H1 (cell line): ENCODE measurements around the gene RNF31. TPM values are rescaled to one million over a fixed set of nuclear protein-coding genes. Genes with fewer than 3 reads are reported as not detected.

Experiments used
- CTCF ChIA-PET: fragments of 300-600 bp; sonication (Branson Sonifier 250); formaldehyde crosslinking; loops from one replicate; lab custom pipeline; 2021; ENCODE audit not compliant: partially characterized antibody; lab: Charles Lee
- POLR2A ChIA-PET: fragments of 300-600 bp; sonication (Branson Sonifier 250); formaldehyde crosslinking; loops from one replicate; lab custom pipeline; 2021; ENCODE audit warnings: inconsistent platforms; ENCODE audit not compliant: partially characterized antibody; lab: Charles Lee
- DNase-seq, 2 experiments: peaks; one replicate each; pipeline versions ENCODE4 v3.0.0 to v3.0.0-alpha.2; 2010 to 2022; ENCODE audit warnings: low spot score in 2 of 2, low read depth in 1 of 2, mixed read lengths in 1 of 2
- FAIRE-seq: peaks from 2 replicates; lab custom pipeline; 2011; peaks lifted over from hg19 to GRCh38; lab: Jason Lieb, UNC
- H2AFZ ChIP-seq: 2 replicates; pipeline ENCODE4 v1.8.1; 2012; ENCODE audit warnings: low read length, inconsistent platforms
- H2AK5ac ChIP-seq: 2 replicates; pipeline ENCODE4 v1.6.1; 2013; ENCODE audit warnings: low read depth, low read length
- H2BK120ac ChIP-seq: replicated peaks from 2 replicates; pipeline ENCODE3; 2013; ENCODE audit warnings: low read depth, low read length, inconsistent platforms
- H2BK12ac ChIP-seq: 2 replicates; pipeline ENCODE4 v1.6.1; 2013; ENCODE audit warnings: low read depth, low read length
- H2BK15ac ChIP-seq: 2 replicates; pipeline ENCODE4 v1.6.1; 2013; ENCODE audit warnings: low read length
- H2BK20ac ChIP-seq: 2 replicates; pipeline ENCODE4 v1.6.1; 2013; ENCODE audit warnings: low read length
- H2BK5ac ChIP-seq: 2 replicates; pipeline ENCODE4 v1.6.1; 2013; ENCODE audit warnings: low read depth, low read length
- H3K14ac ChIP-seq: 2 replicates; pipeline ENCODE4 v1.6.1; 2013; ENCODE audit warnings: inconsistent platforms; ENCODE audit not compliant: insufficient read length
- H3K18ac ChIP-seq: 2 replicates; pipeline ENCODE4 v1.6.1; 2013; ENCODE audit warnings: low read length; ENCODE audit errors: extremely low read depth
- H3K23ac ChIP-seq: 2 replicates; pipeline ENCODE4 v1.6.1; 2013; ENCODE audit warnings: inconsistent platforms; ENCODE audit not compliant: insufficient read length
- H3K23me2 ChIP-seq: 2 replicates; pipeline ENCODE4 v1.6.1; 2013; ENCODE audit warnings: low read depth, low read length
- H3K27ac ChIP-seq: 2 replicates; pipeline ENCODE4 v1.6.1; 2011; ENCODE audit warnings: low read depth, low read length, inconsistent platforms
- H3K27me3 ChIP-seq, 4 experiments: replicated peaks in 1 of 4; 1 replicate in 1 of 4; 2 replicates in 3 of 4; pipeline versions ENCODE4 v1.6.1 to v1.8.1; 2011 to 2013; ENCODE audit warnings: low read length in 3 of 4, mild to moderate bottlenecking in 3 of 4, inconsistent platforms in 2 of 4, mixed read lengths in 2 of 4, moderate library complexity in 1 of 4; ENCODE audit not compliant: control insufficient read depth in 3 of 4, insufficient read depth in 3 of 4; ENCODE audit errors: extremely low read depth in 1 of 4
- H3K36me3 ChIP-seq, 4 experiments: 2 replicates each; pipeline versions ENCODE4 v1.6.1 to v1.8.1; 2011 to 2013; ENCODE audit warnings: mild to moderate bottlenecking in 4 of 4, low read length in 3 of 4, moderate library complexity in 2 of 4, control low read depth in 1 of 4, inconsistent platforms in 1 of 4; ENCODE audit not compliant: insufficient read depth in 4 of 4, control insufficient read depth in 2 of 4
- H3K4ac ChIP-seq: replicated peaks from 2 replicates; pipeline ENCODE3; 2013; ENCODE audit warnings: low read length, low read depth, mixed read lengths, inconsistent platforms; ENCODE audit not compliant: insufficient read length
- H3K4me1 ChIP-seq, 4 experiments: replicated peaks in 1 of 4; 1 replicate in 1 of 4; 2 replicates in 3 of 4; pipeline versions ENCODE4 v1.6.1 to v1.8.1; 2011 to 2013; ENCODE audit warnings: low read length in 3 of 4, inconsistent platforms in 2 of 4, mixed read lengths in 1 of 4; ENCODE audit not compliant: insufficient read depth in 4 of 4, control insufficient read depth in 3 of 4
- H3K4me2 ChIP-seq, 2 experiments: 2 replicates each; pipeline versions ENCODE4 v1.6.1 to v1.8.1; 2011 to 2013; ENCODE audit warnings: low read depth in 2 of 2, low read length in 2 of 2, control low read depth in 1 of 2, inconsistent platforms in 1 of 2, mild to moderate bottlenecking in 1 of 2; ENCODE audit not compliant: insufficient read depth in 1 of 2
- H3K4me3 ChIP-seq, 4 experiments: fragments of 200-600, 300-600 bp in 1 of 4; sonication (generic), shearing (Covaris generic), sonication (Bioruptor Twin) in 1 of 4; 2 replicates each; pipeline versions ENCODE4 v1.5.1 to v1.8.1; 2011 to 2016; ENCODE audit warnings: low read length in 4 of 4, low read depth in 3 of 4, control low read depth in 2 of 4, inconsistent platforms in 2 of 4, mild to moderate bottlenecking in 2 of 4, mixed read lengths in 1 of 4, moderate library complexity in 1 of 4; ENCODE audit not compliant: insufficient read depth in 2 of 4; ENCODE audit errors: extremely low read depth in 1 of 4
- H3K56ac ChIP-seq: replicated peaks from 2 replicates; pipeline ENCODE3; 2013; ENCODE audit warnings: low read depth, mild to moderate bottlenecking, mixed read lengths, low read length, inconsistent platforms; ENCODE audit not compliant: insufficient read length
- H3K79me1 ChIP-seq: 2 replicates; pipeline ENCODE4 v1.6.1; 2013; ENCODE audit warnings: low read depth, low read length, control low read depth
- H3K79me2 ChIP-seq, 2 experiments: 2 replicates each; pipeline versions ENCODE4 v1.6.1 to v1.8.1; 2012 to 2013; ENCODE audit warnings: low read length in 2 of 2, mild to moderate bottlenecking in 2 of 2, inconsistent platforms in 1 of 2; ENCODE audit not compliant: insufficient read depth in 2 of 2, control insufficient read depth in 1 of 2
- H3K9ac ChIP-seq, 4 experiments: replicated peaks in 1 of 4; 1 replicate in 1 of 4; 2 replicates in 3 of 4; pipeline versions ENCODE4 v1.6.1 to v1.8.1; 2011 to 2013; ENCODE audit warnings: low read depth in 3 of 4, low read length in 3 of 4, control low read depth in 2 of 4, mild to moderate bottlenecking in 2 of 4, moderate library complexity in 2 of 4, inconsistent platforms in 1 of 4; ENCODE audit errors: extremely low read depth in 1 of 4
- H3K9me3 ChIP-seq, 2 experiments: 2 replicates each; pipeline versions ENCODE4 v1.6.1 to v1.8.1; 2012 to 2013; ENCODE audit warnings: mild to moderate bottlenecking in 2 of 2, moderate library complexity in 2 of 2, control low read depth in 1 of 2, inconsistent platforms in 1 of 2, low read depth in 1 of 2, low read length in 1 of 2, mixed read lengths in 1 of 2; ENCODE audit not compliant: insufficient read depth in 2 of 2
- H4K20me1 ChIP-seq, 2 experiments: replicated peaks in 1 of 2; 2 replicates each; pipeline versions ENCODE3 to v1.8.1; 2011 to 2013; ENCODE audit warnings: inconsistent platforms in 2 of 2, low read length in 2 of 2, mild to moderate bottlenecking in 1 of 2; ENCODE audit not compliant: insufficient read depth in 2 of 2, control insufficient read depth in 1 of 2
- H4K5ac ChIP-seq: 2 replicates; pipeline ENCODE4 v1.6.1; 2013; ENCODE audit warnings: low read length, low read depth, mixed read lengths, inconsistent platforms; ENCODE audit not compliant: insufficient read length
- H4K8ac ChIP-seq: 2 replicates; pipeline ENCODE4 v1.8.0; 2013; ENCODE audit warnings: mild to moderate bottlenecking, moderate library complexity, low read length, inconsistent platforms; ENCODE audit not compliant: insufficient read depth; ENCODE audit errors: extremely low read depth
- H4K91ac ChIP-seq: replicated peaks from 2 replicates; pipeline ENCODE3; 2013; ENCODE audit warnings: low read length, mixed read lengths, inconsistent platforms; ENCODE audit not compliant: insufficient read length
- ATF2 ChIP-seq: IDR thresholded peaks from 2 replicates; pipeline ENCODE4 v1.6.1; 2012; ENCODE audit warnings: low read length, inconsistent platforms
- CREB1 ChIP-seq: IDR thresholded peaks from 2 replicates; pipeline ENCODE4 v1.6.1; 2012; ENCODE audit warnings: inconsistent platforms
- HDAC6 ChIP-seq: IDR thresholded peaks from one replicate; pipeline ENCODE4 v1.7.1; 2012; ENCODE audit warnings: low read depth, mild to moderate bottlenecking, inconsistent platforms, low read length, moderate library complexity
- POLR2A ChIP-seq, 2 experiments: IDR thresholded peaks; 1 replicate in 1 of 2; 2 replicates in 1 of 2; pipeline ENCODE4 v1.6.1; 2011; ENCODE audit warnings: low read depth in 2 of 2, low read length in 2 of 2, mild to moderate bottlenecking in 2 of 2; ENCODE audit errors: control extremely low read depth in 1 of 2
- RBBP5 ChIP-seq: IDR thresholded peaks from 2 replicates; pipeline ENCODE4 v1.7.1; 2012; ENCODE audit warnings: low read depth, mild to moderate bottlenecking, inconsistent platforms, low read length, moderate library complexity, borderline replicate concordance
- SIRT6 ChIP-seq: IDR thresholded peaks from one replicate; pipeline ENCODE4 v1.7.1; 2012; ENCODE audit warnings: low read length, inconsistent platforms
- TAF1 ChIP-seq: IDR thresholded peaks from 2 replicates; pipeline ENCODE4 v1.6.1; 2011; ENCODE audit warnings: mild to moderate bottlenecking, low read depth, low read length
- ZNF274 ChIP-seq: IDR thresholded peaks from 2 replicates; pipeline ENCODE4 v1.7.0; 2012; ENCODE audit warnings: low read length, borderline replicate concordance; ENCODE audit errors: extremely low read depth
- WGBS, 2 experiments: shearing (Covaris generic) in 1 of 2; methylation state at CpG; one replicate each; pipeline versions ENCODE4 v1.1.6 to v1.1.7; 2013 to 2015; ENCODE audit warnings: low lambda C conversion rate in 2 of 2, mixed read lengths in 2 of 2, inconsistent platforms in 1 of 2, low coverage in 1 of 2, missing lambda C conversion rate in 1 of 2; ENCODE audit not compliant: insufficient replicate concordance in 2 of 2, insufficient coverage in 1 of 2, insufficient read length in 1 of 2; ENCODE audit errors: extremely low coverage in 1 of 2, missing lambda C conversion rate in 1 of 2; 5-methylcytosine and 5-hydroxymethylcytosine counted together
- polyA plus RNA-seq, 7 experiments: library from polyadenylated mRNA; depleted of rRNA in 3 of 7; stranded (reverse) in 5 of 7; unstranded in 2 of 7; fragments of >200 nt in 5 of 7; fragments of 200-250 nt in 2 of 7; gene quantifications; 1 replicate in 5 of 7; 2 replicates in 1 of 7; 4 replicates in 1 of 7; pipeline versions ENCODE4 v1.2.1 to v1.2.3, GENCODE V29; 2011 to 2013; ENCODE audit warnings: missing spikeins in 2 of 7, mixed read lengths in 2 of 7
- total RNA-seq: library from RNA; stranded (reverse); fragmentation: NEBNext Ultra II Directional; extraction: Animal tissue kit (Norgen Biotek cat#: 25700); gene quantifications from 2 replicates; pipeline ENCODE4 v1.2.1, GENCODE V29; 2021

Gene RNF31
- total and polyA plus RNA-seq, 2 of the 8 experiments (the other 6 are each of a cell fraction or from before 2014, with no cell fraction given): 17.5 to 72.0 TPM

- Histone ChIP-seq H2BK12ac (no peak overlapping the region), H3K23me2 (0 out of 2 replicates have a peak, but pooled peaks cover 2% of the 10 kb centered on the region), H3K9me3 (no peaks in the 10 kb centered on the region), H3K4me3 (no peak overlapping the region), H3K4me2 (no peak overlapping the region), H3K14ac (no peak overlapping the region), H2BK20ac (no peak overlapping the region), H3K27me3 (no peaks in the 10 kb centered on the region), H2BK120ac (no peak overlapping the region), H3K23ac (no peak overlapping the region), H2BK5ac (no peak overlapping the region), H4K20me1 (peaks cover 0 to 16% of the 10 kb centered on the region in 2 experiments), H3K79me2 (no peaks in the 10 kb centered on the region), H3K18ac (no peak overlapping the region), H2AK5ac (no peak overlapping the region), H3K27ac (no peak overlapping the region), H3K9ac (no peak overlapping the region), H3K4me1 (peaks cover 0 to 10% (median 2%) of the 10 kb centered on the region in 4 experiments; a peak in 3 of 7 replicates), H3K56ac (no peak overlapping the region), H4K8ac (no peak overlapping the region), H4K91ac (no peak overlapping the region), H2AFZ (no peak overlapping the region), H3K4ac (no peak overlapping the region), H2BK15ac (no peak overlapping the region), H3K36me3 (peaks cover 0 to 26% (median 11%) of the 10 kb centered on the region in 4 experiments; a peak in 7 of 8 replicates), H3K79me1 (no peaks in the 10 kb centered on the region), H4K5ac (no peak overlapping the region)
- ChIA-PET CTCF (interaction anchor here (1.2 kb wide), 1 partner anchor 133 kb away, joined by 3 read pairs; no protein-coding TSS in a partner anchor), POLR2A (interaction anchor here (0.8 to 7.6 kb wide), 8 partner anchors 9 to 59 kb away, joined by 3 to 93 read pairs (median 4); partner anchors contain the start of genes PSME2, RNF31 and TM9SF1)
- TF ChIP-seq TAF1 (no peak), CREB1 (no peak), ZNF274 (no peak), SIRT6 (no peak), ATF2 (no peak), HDAC6 (no peak), POLR2A (IDR thresholded peaks at IDR 0.05; ENCODE audit: control extremely low read depth in 1 of 2, low read depth in 2 of 2, low read length in 2 of 2) (no peak), RBBP5 (no peak)
- WGBS, 2 experiments: 93% methylated on average over 14 of the region's 14 CpGs; no CpG with 5 or more reads in 1 of the 2 experiments
- DNase-seq (no peak), FAIRE-seq (no peak)
These were observed 17.3 kb downstream of the RNF31 start for GRCh38 chr14:24164518-24164991.
